ENCODE data around the gene NUMB.
"Not testable (repeated sequence)": the region's sequence is repeated elsewhere in the genome, so short reads cannot be mapped to it uniquely, and the experiment has no call there.

NUMB gene

GRCh38 chr14:73358187-73358586 is 100.2 kb downstream of the NUMB start:
- DNase-seq = no peak

GRCh38 chr14:73349091-73349490 is 109.3 kb downstream of the NUMB start:
- not testable (repeated sequence) for DNase-seq

GRCh38 chr14:73344319-73344718 is 114.0 kb downstream of the NUMB start:
- DNase-seq = no peak

- no peak for DNase-seq
Measured at GRCh38 chr14:73342670-73343069, 115.7 kb downstream of the NUMB start.

- no peak for DNase-seq
Measured at GRCh38 chr14:73339846-73340595, 118.3 kb downstream of the NUMB start.

- DNase-seq = no peak
Measured at GRCh38 chr14:73339206-73339605, 119.1 kb downstream of the NUMB start.

GRCh38 chr14:73338551-73338950 is 119.8 kb downstream of the NUMB start:
- no peak for DNase-seq

GRCh38 chr14:73333031-73333430 is 125.3 kb downstream of the NUMB start:
- no peak for DNase-seq

GRCh38 chr14:73325630-73326299 is 132.6 kb downstream of the NUMB start:
- DNase-seq = no peak

GRCh38 chr14:73325063-73325462 is 133.3 kb downstream of the NUMB start:
- no peak for DNase-seq

GRCh38 chr14:73324533-73324932 is 133.8 kb downstream of the NUMB start:
- DNase-seq = no peak

GRCh38 chr14:73323896-73324399 is 134.4 kb downstream of the NUMB start:
- DNase-seq = no peak

GRCh38 chr14:73313151-73313550 is 145.2 kb downstream of the NUMB start:
- no peak for DNase-seq

- DNase-seq = no peak
Measured at GRCh38 chr14:73312687-73313086, 145.7 kb downstream of the NUMB start.

- DNase-seq = peak in 1 of 4 experiments; percentile 14
Measured at GRCh38 chr14:73311708-73312030, 146.7 kb downstream of the NUMB start.

- not testable (repeated sequence) for DNase-seq
Measured at GRCh38 chr14:73309207-73309606, 149.1 kb downstream of the NUMB start.

- DNase-seq = peak in 1 of 4 experiments; percentile 19
Measured at GRCh38 chr14:73307261-73307660, 151.1 kb downstream of the NUMB start.

GRCh38 chr14:73305499-73305898 is 152.8 kb downstream of the NUMB start:
- DNase-seq = no peak

- DNase-seq = peak; percentile 31 to 68 (median 51)
Measured at GRCh38 chr14:73295198-73295796, 163.0 kb downstream of the NUMB start.

GRCh38 chr14:73293782-73294781 is 164.3 kb downstream of the NUMB start:
- no peak for DNase-seq

- no peak for DNase-seq
Measured at GRCh38 chr14:73290279-73290678, 168.1 kb downstream of the NUMB start.

- no peak for DNase-seq
Measured at GRCh38 chr14:73289729-73290128, 168.6 kb downstream of the NUMB start.
